Immature natural killer cell (primary cell): ENCODE results near the gene TBCEL. TPM values are rescaled to one million over a fixed set of nuclear protein-coding genes. Genes with fewer than 3 reads are reported as not detected.

Source experiments
- DNase-seq, 3 donors: peaks; one replicate each; pipeline ENCODE4 v3.0.0; 2022; ENCODE audit warnings: mixed read lengths in 1 of 3
- H3K27ac Mint-ChIP-seq, 6 donors: one replicate each; pipeline ENCODE4 v1.8.0; 2020; ENCODE audit warnings: mixed read lengths in 6 of 6, mild to moderate bottlenecking in 5 of 6, inconsistent platforms in 4 of 6, moderate library complexity in 3 of 6
- H3K27me3 Mint-ChIP-seq, 3 donors: one replicate each; pipeline ENCODE4 v1.8.0; 2020 to 2021; ENCODE audit warnings: low read depth in 3 of 3, mild to moderate bottlenecking in 3 of 3, mixed read lengths in 3 of 3, moderate library complexity in 3 of 3, inconsistent platforms in 1 of 3
- H3K36me3 Mint-ChIP-seq, 3 donors: one replicate each; pipeline ENCODE4 v1.8.0; 2020; ENCODE audit warnings: mixed read lengths in 3 of 3, inconsistent platforms in 2 of 3, mild to moderate bottlenecking in 2 of 3
- H3K4me1 Mint-ChIP-seq, 2 donors: one replicate each; pipeline ENCODE4 v1.8.0; 2020; ENCODE audit warnings: inconsistent platforms in 2 of 2, mild to moderate bottlenecking in 2 of 2, mixed read lengths in 2 of 2, moderate library complexity in 1 of 2
- H3K4me3 Mint-ChIP-seq, 5 donors: one replicate each; pipeline ENCODE4 v1.8.0; 2020; ENCODE audit warnings: mild to moderate bottlenecking in 5 of 5, mixed read lengths in 5 of 5, inconsistent platforms in 3 of 5, moderate library complexity in 3 of 5
- H3K9me3 Mint-ChIP-seq, 6 donors: one replicate each; pipeline ENCODE4 v1.8.0; 2020; ENCODE audit warnings: mild to moderate bottlenecking in 6 of 6, mixed read lengths in 6 of 6, inconsistent platforms in 4 of 6, moderate library complexity in 3 of 6
- polyA plus RNA-seq, 3 donors: library from polyadenylated mRNA; unstranded; fragments of 300-500 nt; fragmentation: Illumina TruSeq; gene quantifications; one replicate each; pipeline ENCODE4 v1.2.3, GENCODE V29; 2021

TBCEL gene
- polyA plus RNA-seq, 3 donors from 2014 or later = 3.9 to 6.6 (median 5.5) TPM

- H3K4me3 Mint-ChIP-seq = no peak overlapping the region
- H3K27me3 Mint-ChIP-seq = peaks cover 3% of the 10 kb centered on the region in 3 donors
- no peak overlapping the region for H3K27ac Mint-ChIP-seq
- no peak for DNase-seq
- H3K4me1 Mint-ChIP-seq = no peaks in the 10 kb centered on the region
- no peaks in the 10 kb centered on the region for H3K36me3 Mint-ChIP-seq
- no peaks in the 10 kb centered on the region for H3K9me3 Mint-ChIP-seq
These were observed 108.5 kb downstream of the TBCEL start for GRCh38 chr11:121132211-121132976.

GRCh38 chr11:121134741-121135312 is 110.9 kb downstream of the TBCEL start:
- H3K36me3 Mint-ChIP-seq = peaks cover 0 to 3% (median 0%) of the 10 kb centered on the region in 3 donors
- no peak for DNase-seq
- H3K4me1 Mint-ChIP-seq = no peaks in the 10 kb centered on the region
- H3K27ac Mint-ChIP-seq = no peak overlapping the region
- H3K9me3 Mint-ChIP-seq = no peaks in the 10 kb centered on the region
- H3K4me3 Mint-ChIP-seq = no peak overlapping the region
- peaks cover 3% of the 10 kb centered on the region in 3 donors for H3K27me3 Mint-ChIP-seq

GRCh38 chr11:121137005-121137404 is 113.1 kb downstream of the TBCEL start:
- H3K4me3 Mint-ChIP-seq = no peak overlapping the region
- H3K4me1 Mint-ChIP-seq = no peaks in the 10 kb centered on the region
- DNase-seq = no peak
- no peaks in the 10 kb centered on the region for H3K9me3 Mint-ChIP-seq
- no peak overlapping the region for H3K27ac Mint-ChIP-seq
- peaks cover 0 to 3% (median 0%) of the 10 kb centered on the region in 3 donors for H3K36me3 Mint-ChIP-seq
- H3K27me3 Mint-ChIP-seq = peaks cover 3 to 4% (median 3%) of the 10 kb centered on the region in 3 donors

DNA sequence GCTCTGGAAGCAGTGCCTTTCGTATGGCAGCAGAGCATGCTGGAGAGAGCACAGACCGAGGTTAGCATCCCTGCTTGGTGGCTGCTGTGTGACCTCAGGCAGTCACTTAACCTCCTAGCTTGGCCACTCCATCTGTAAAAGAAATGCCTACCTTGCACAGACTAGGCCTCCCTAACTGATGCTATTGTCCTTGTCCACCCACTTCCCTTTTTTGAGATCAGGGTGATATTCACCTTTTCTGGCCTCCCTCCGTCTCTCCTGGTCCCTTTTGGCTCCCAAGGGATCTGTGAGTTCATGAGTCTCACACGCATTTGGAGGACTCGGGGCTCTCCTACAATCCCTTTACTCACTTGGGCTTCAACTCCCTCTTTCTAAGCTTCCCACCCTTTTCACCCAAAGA is 114.4 kb downstream of the TBCEL start:
- DNase-seq = no peak
- Mint-ChIP-seq H3K4me3 (no peak overlapping the region), H3K27ac (no peak overlapping the region)

DNA sequence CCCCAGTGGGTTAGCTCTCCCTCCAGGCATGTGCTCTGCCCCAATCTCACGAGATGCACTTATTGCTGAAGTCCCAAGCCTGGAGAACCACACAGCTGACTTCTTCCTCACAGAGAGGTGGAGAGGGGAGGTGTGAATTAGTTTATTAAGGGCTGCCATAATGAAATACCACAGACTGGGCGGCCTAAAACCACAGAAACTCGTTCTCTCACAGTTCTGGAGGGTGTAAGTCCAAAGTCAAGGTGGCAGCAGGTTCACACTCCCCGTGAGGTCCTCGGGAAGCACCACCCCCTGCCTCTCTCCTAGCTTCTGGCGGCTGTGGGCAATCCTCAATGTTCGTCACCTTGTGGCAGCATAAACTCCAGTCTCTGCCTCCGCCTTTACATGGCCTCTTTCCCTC is 116.5 kb downstream of the TBCEL start:
- Mint-ChIP-seq H3K36me3 (peaks cover 0 to 3% (median 0%) of the 10 kb centered on the region in 3 donors), H3K27me3 (peaks cover 2 to 7% (median 4%) of the 10 kb centered on the region in 3 donors)
- no peak for DNase-seq

More for the DNA sequence above, 114.4 kb downstream of the TBCEL start:
- peaks cover 3 to 6% (median 6%) of the 10 kb centered on the region in 3 donors for H3K27me3 Mint-ChIP-seq
- no peaks in the 10 kb centered on the region for H3K4me1 Mint-ChIP-seq
- peaks cover 0 to 3% (median 0%) of the 10 kb centered on the region in 3 donors for H3K36me3 Mint-ChIP-seq
- no peaks in the 10 kb centered on the region for H3K9me3 Mint-ChIP-seq

More for the DNA sequence above, 116.5 kb downstream of the TBCEL start:
- H3K4me3 Mint-ChIP-seq = no peak overlapping the region
- H3K27ac Mint-ChIP-seq = no peak overlapping the region
- H3K4me1 Mint-ChIP-seq = no peaks in the 10 kb centered on the region
- no peaks in the 10 kb centered on the region for H3K9me3 Mint-ChIP-seq

Other genes with a start within 250 kb of the TBCEL start
- gene TECTA, start 77.1 kb downstream of the TBCEL start, polyA plus RNA-seq = under 1 TPM in 2 of 3 donors, not detected in 1; 0.03 to 0.26 TPM